DND-41 (cell line): Measurements from ENCODE around the gene FAM181B.

Experiments
- ATAC-seq: fragments of 200-7000 bp; cut with Tn5 transposase; 3 replicates; pipeline ENCODE4 v1.9.1; 2021; ENCODE audit warnings: low read depth; ENCODE audit not compliant: insufficient read depth
- DNase-seq: peaks from one replicate; pipeline ENCODE4 v3.0.0-alpha.2; 2020
- H2AFZ ChIP-seq: 2 replicates; pipeline ENCODE4 v1.6.0; 2012; ENCODE audit warnings: low read depth, low read length
- H3K27ac ChIP-seq: 2 replicates; pipeline ENCODE4 v1.5.1; 2012; ENCODE audit warnings: low read length, inconsistent platforms
- H3K27me3 ChIP-seq: fragments of 200-600 bp; sonication (generic); 2 replicates; pipeline ENCODE4 v1.6.0; 2012; ENCODE audit warnings: low read length, mild to moderate bottlenecking, inconsistent platforms; ENCODE audit not compliant: insufficient read depth, poor library complexity
- H3K36me3 ChIP-seq: 2 replicates; pipeline ENCODE4 v1.5.1; 2012; ENCODE audit warnings: low read length, inconsistent platforms; ENCODE audit not compliant: insufficient read depth
- H3K4me1 ChIP-seq: 2 replicates; pipeline ENCODE4 v1.5.1; 2012; ENCODE audit warnings: mild to moderate bottlenecking, low read length; ENCODE audit not compliant: insufficient read depth
- H3K4me2 ChIP-seq: 2 replicates; pipeline ENCODE4 v1.6.0; 2012; ENCODE audit warnings: mild to moderate bottlenecking, moderate library complexity, low read length, inconsistent platforms; ENCODE audit not compliant: insufficient read depth
- H3K4me3 ChIP-seq, 2 experiments: fragments of 200-600 bp in 1 of 2; shearing (Covaris generic) in 1 of 2; 2 replicates each; pipeline ENCODE4 v1.5.1; 2012 to 2016; ENCODE audit warnings: inconsistent platforms in 2 of 2, low read length in 2 of 2, mild to moderate bottlenecking in 2 of 2, low read depth in 1 of 2, moderate library complexity in 1 of 2
- H3K79me2 ChIP-seq: 2 replicates; pipeline ENCODE4 v1.6.0; 2012; ENCODE audit warnings: low read length, inconsistent platforms; ENCODE audit not compliant: insufficient read depth
- H3K9ac ChIP-seq: 2 replicates; pipeline ENCODE4 v1.6.0; 2012; ENCODE audit warnings: low read depth, mild to moderate bottlenecking, inconsistent platforms, low read length, moderate library complexity
- H3K9me3 ChIP-seq: 2 replicates; pipeline ENCODE4 v1.5.1; 2012; ENCODE audit warnings: low read length, moderate library complexity, mild to moderate bottlenecking, inconsistent platforms; ENCODE audit not compliant: insufficient read depth, severe bottlenecking
- H4K20me1 ChIP-seq: 2 replicates; pipeline ENCODE4 v1.6.0; 2012; ENCODE audit warnings: low read length; ENCODE audit not compliant: insufficient read depth
- CTCF ChIP-seq: IDR thresholded peaks from 2 replicates; pipeline ENCODE4 v1.5.1; 2012; ENCODE audit warnings: borderline replicate concordance, low read length, moderate library complexity, mild to moderate bottlenecking; ENCODE audit not compliant: poor library complexity, severe bottlenecking; ENCODE audit errors: extremely low read depth
- EZH2 ChIP-seq: IDR thresholded peaks from 3 replicates; pipeline ENCODE4 v1.6.1; 2012; ENCODE audit warnings: borderline replicate concordance, low read depth, mild to moderate bottlenecking, moderate library complexity, low read length, inconsistent platforms; ENCODE audit not compliant: severe bottlenecking

The FAM181B gene

GRCh38 chr11:82719361-82720105 is 14.1 kb downstream of the FAM181B start:
- no peak overlapping the region for H3K4me3 ChIP-seq
- H3K4me1 ChIP-seq: no peaks in the 10 kb centered on the region
- ATAC-seq (no peak), DNase-seq (no peak)
- no peaks in the 10 kb centered on the region for H4K20me1 ChIP-seq
- no peak overlapping the region for H2AFZ ChIP-seq
- no peak overlapping the region for H3K27ac ChIP-seq
- no peak overlapping the region for H3K9ac ChIP-seq
- H3K4me2 ChIP-seq: no peak overlapping the region
- TF ChIP-seq CTCF (no peak), EZH2 (no peak)
- no peaks in the 10 kb centered on the region for H3K27me3 ChIP-seq
- H3K9me3 ChIP-seq: no peaks in the 10 kb centered on the region
- H3K36me3 ChIP-seq: no peaks in the 10 kb centered on the region
- H3K79me2 ChIP-seq: no peaks in the 10 kb centered on the region

DNA sequence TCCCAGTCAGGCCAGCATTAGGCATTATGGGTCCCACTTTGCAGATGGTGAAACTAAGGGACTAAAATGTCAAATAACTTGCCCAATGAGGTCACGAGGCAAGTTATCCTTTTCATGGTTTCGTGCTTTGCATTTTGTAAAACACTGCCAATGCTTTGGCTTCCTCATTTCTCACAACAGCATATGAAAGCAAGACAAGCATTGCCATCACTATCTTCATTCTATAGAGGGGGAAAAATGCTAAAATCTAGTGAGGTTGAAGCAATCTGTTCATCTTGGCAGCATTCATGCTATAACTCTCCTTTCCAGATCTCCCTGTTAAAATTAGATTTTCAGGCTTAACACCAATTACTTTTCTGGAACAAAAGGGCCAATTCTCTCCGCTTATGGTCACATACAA is 14.8 kb downstream of the FAM181B start:
- Histone ChIP-seq H3K4me2 (no peak overlapping the region), H3K4me3 (no peak overlapping the region), H3K79me2 (no peaks in the 10 kb centered on the region), H3K4me1 (no peaks in the 10 kb centered on the region), H3K27me3 (no peaks in the 10 kb centered on the region), H3K9me3 (no peaks in the 10 kb centered on the region), H3K27ac (no peak overlapping the region), H3K36me3 (no peaks in the 10 kb centered on the region), H3K9ac (no peak overlapping the region), H4K20me1 (no peaks in the 10 kb centered on the region), H2AFZ (no peak overlapping the region)
- ATAC-seq (no peak), DNase-seq (no peak)
- TF ChIP-seq CTCF (no peak), EZH2 (no peak)

DNA sequence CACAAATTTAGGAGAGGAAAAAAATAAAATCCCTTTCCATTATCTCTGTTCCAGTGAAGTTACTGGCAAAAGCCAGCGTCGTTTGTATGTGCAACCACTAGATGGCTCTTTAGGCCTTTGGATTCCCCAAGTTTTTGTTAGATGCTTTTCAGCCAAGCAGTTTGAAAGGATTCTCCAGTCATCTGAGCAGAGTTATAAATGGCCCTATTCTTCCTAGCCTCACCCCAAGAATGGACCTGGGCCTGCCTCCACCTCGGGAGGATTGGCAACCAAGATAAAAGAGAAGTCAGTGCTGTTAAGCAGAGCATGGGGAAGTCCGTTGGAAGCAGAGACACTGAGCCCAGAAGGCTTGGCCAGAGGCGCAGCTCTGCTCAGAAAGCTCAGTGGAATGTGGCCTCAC is 15.4 kb downstream of the FAM181B start:
- ATAC-seq (no peak), DNase-seq (no peak)
- no peaks in the 10 kb centered on the region for H4K20me1 ChIP-seq
- H3K36me3 ChIP-seq: no peaks in the 10 kb centered on the region
- no peak overlapping the region for H3K4me3 ChIP-seq
- no peak overlapping the region for H3K27ac ChIP-seq
- TF ChIP-seq CTCF (peak; percentile 74), EZH2 (no peak)
- H3K9ac ChIP-seq: no peak overlapping the region
- no peak overlapping the region for H3K4me2 ChIP-seq
- H3K9me3 ChIP-seq: no peaks in the 10 kb centered on the region
- H3K27me3 ChIP-seq: no peaks in the 10 kb centered on the region
- no peaks in the 10 kb centered on the region for H3K4me1 ChIP-seq
- no peaks in the 10 kb centered on the region for H3K79me2 ChIP-seq
- no peak overlapping the region for H2AFZ ChIP-seq
